Heart left ventricle (tissue), 13 donors: ENCODE measurements around the gene HIPK1.

Experiments used
- CTCF ChIP-seq, 12 donors: fragments of 200-600 bp; sonication (generic) in 4 of 12; IDR thresholded peaks; one replicate each; pipeline versions ENCODE4 v1.5.0 to v1.8.0; 2018 to 2022; ENCODE audit warnings: antibody characterized with exemption in 12 of 12, mild to moderate bottlenecking in 5 of 12
- POLR2A ChIP-seq, 2 donors: fragments of 450-650 bp; IDR thresholded peaks; one replicate each; pipeline ENCODE4 v1.6.1; 2017; ENCODE audit warnings: antibody characterized with exemption in 2 of 2, mild to moderate bottlenecking in 2 of 2, moderate library complexity in 2 of 2
- donor health status: ischemic (EF 13 %, LVEDD 7.1; RV severe dilation, severe dysfunction).
- donor health status: DM: no; HTN: yes; CAD: no.
- donor health status: DM: no; HTN: no; CAD: no.
- donor health status: ischemic (EF 25% LVEDD 6.9; RV normal size, moderate dysfunction).
- donor health status: ischemic (EF 25% LVEDD 5.7; RV mildly dilated, moderate dysfunction).
- donor health status: ischemic (EF 35%, LVEDD 5.7; RV mildly dilated, moderate dysfunction).
- donor health status: nonischemic (EF 11% LVEDD 7.7; RV severe dilation, severe dysfunction).
- donor health status: DM: yes; HTN: yes; CAD: no.
- donor health status: PGD.
- donor health status: ischemic (EF 29% LVEDD 5.4; RV normal size, mild dysfunction).
- donor health status: nonischemic (EF 23%, LVEDD 6.1; RV moderate dilation, normal function).

DNA sequence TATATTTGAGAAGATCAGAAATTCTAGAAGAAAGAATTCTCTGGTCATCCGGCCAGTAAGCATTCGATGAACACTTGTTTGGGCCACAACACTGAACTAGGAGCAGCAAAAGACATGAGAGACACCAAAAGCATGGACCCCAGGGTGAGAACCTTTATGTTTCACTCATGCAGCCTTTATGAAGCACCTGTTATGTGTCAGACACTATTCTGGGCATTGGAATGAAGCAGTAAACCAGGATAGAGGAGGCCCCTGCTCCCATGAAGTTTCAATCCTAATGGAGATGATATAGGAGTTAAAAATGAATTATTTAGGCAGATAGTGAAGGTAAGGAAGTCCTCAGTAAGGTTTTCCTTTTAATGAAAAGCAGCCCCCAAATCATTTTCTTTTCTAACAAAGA is 93.8 kb downstream of the HIPK1 start:
- TF ChIP-seq CTCF (IDR thresholded peaks at IDR 0.05) (no peak), POLR2A (IDR thresholded peaks at IDR 0.05) (no peak)
